Right atrium auricular region (tissue), 2 donors: ENCODE measurements around the gene GK. TPM values are rescaled to one million over a fixed set of nuclear protein-coding genes. Genes with fewer than 3 reads are reported as not detected.
A peak's percentile ranks its signal among the peaks of the same experiment; 100 is the strongest.

ENCODE experiments used
- DNase-seq: peaks from one replicate; pipeline ENCODE4 v3.0.0-alpha.2; 2019; ENCODE audit warnings: low spot score
- H3K27ac ChIP-seq, 2 donors: fragments of 200-600 bp; sonication (generic); 1 replicate in 1 of 2; 2 replicates in 1 of 2; pipeline ENCODE4 v1.5.1; 2016 to 2019
- H3K27me3 ChIP-seq, 2 donors: fragments of 200-600 bp; sonication (generic); one replicate each; pipeline versions ENCODE4 v1.5.1 to v1.6.0; 2017 to 2019
- H3K36me3 ChIP-seq: fragments of 200-600 bp; sonication (generic); one replicate; pipeline ENCODE4 v1.5.1; 2016
- H3K4me1 ChIP-seq, 2 donors: fragments of 200-600 bp; sonication (generic); one replicate each; pipeline versions ENCODE4 v1.5.1 to v1.6.0; 2017 to 2019
- H3K4me3 ChIP-seq, 2 donors: fragments of 200-600 bp; sonication (generic); 1 replicate in 1 of 2; 2 replicates in 1 of 2; pipeline ENCODE4 v1.5.1; 2017 to 2019; ENCODE audit warnings: mild to moderate bottlenecking in 1 of 2, moderate library complexity in 1 of 2
- H3K9me3 ChIP-seq, 2 donors: fragments of 200-600 bp; sonication (generic); one replicate each; pipeline ENCODE4 v1.5.1; 2019
- CTCF ChIP-seq, 2 donors: fragments of 200-600 bp; sonication (generic); IDR thresholded peaks; one replicate each; pipeline ENCODE4 v1.5.1; 2019; ENCODE audit warnings: antibody characterized with exemption in 2 of 2
- total RNA-seq, 2 donors: library from RNA; depleted of rRNA; stranded (reverse); fragments of >200 nt; gene quantifications; one replicate each; pipeline ENCODE4 v1.1.0, GENCODE V29; 2016

The GK gene
- total RNA-seq: 1 to 10 TPM; 1.8 to 5.7 TPM

- Histone ChIP-seq H3K4me3 (peak within 1 kb of the TSS; percentile 62 to 67), H3K27me3 (no peaks in the 10 kb centered on the region), H3K36me3 (no peaks in the 10 kb centered on the region), H3K4me1 (no peaks in the 10 kb centered on the region), H3K27ac (peak within 1 kb of the TSS; percentile 52 to 84), H3K9me3 (no peaks in the 10 kb centered on the region)
- no peak for TF ChIP-seq CTCF (IDR thresholded peaks at IDR 0.05)
- DNase-seq: no peak
Observed at GRCh38 chrX:30653415-30654131, at the start of gene GK. Gene GK, plus strand, starts transcription at chrX:30653423. Its CDS starts 115 bp downstream, at chrX:30653538.

GRCh38 chrX:30607155-30607554, 46.1 kb upstream of the GK start:
- H3K36me3 ChIP-seq: no peaks in the 10 kb centered on the region

DNA sequence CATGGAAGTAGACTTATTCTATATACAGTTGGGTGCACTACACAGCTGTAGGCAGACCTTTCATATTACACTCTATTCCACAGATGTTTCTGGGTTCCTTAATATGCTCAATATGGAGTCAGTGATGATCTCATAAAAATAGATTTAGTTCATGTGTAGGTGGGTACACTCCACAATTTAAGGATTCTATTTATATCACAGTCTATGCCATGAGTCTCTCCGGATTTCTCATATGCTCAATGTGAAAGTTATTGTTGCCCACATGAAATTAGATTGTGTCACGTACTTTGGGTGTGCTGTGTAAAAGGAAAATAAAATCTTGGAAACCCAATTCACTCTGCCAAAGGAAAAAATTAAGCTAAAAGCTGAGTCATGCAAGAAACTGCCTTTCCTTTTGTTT, 43.2 kb upstream of the GK start:
- Histone ChIP-seq H3K4me1 (no peaks in the 10 kb centered on the region), H3K27ac (no peak overlapping the region), H3K4me3 (no peak overlapping the region), H3K9me3 (no peaks in the 10 kb centered on the region), H3K27me3 (no peaks in the 10 kb centered on the region), H3K36me3 (no peaks in the 10 kb centered on the region)
- TF ChIP-seq CTCF (IDR thresholded peaks at IDR 0.05): no peak
- DNase-seq: no peak

More at GRCh38 chrX:30607155-30607554, 46.1 kb upstream of the GK start:
- TF ChIP-seq CTCF (IDR thresholded peaks at IDR 0.05): no peak
- Histone ChIP-seq H3K4me1 (no peaks in the 10 kb centered on the region), H3K4me3 (no peak overlapping the region), H3K9me3 (no peaks in the 10 kb centered on the region), H3K27ac (no peak overlapping the region), H3K27me3 (no peaks in the 10 kb centered on the region)
- DNase-seq: no peak

DNA sequence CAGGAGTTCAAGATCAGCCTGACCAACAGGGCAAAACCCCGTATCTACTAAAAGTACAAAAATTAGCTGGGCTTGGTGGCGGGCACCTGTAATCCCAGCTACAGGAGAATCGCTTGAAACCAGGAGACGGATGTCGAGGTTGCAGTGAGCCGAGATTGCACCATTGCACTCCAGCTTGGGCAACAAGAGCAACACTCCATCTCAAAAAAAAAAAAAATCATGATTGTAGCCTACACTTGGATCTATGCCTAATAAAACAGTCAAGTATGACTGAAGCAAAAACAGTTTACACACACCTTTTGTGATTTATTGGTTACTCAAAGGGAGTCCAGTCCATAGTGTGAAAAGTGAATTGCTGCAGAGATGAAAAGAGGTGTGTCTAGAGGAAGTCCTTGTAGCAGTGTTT, 41.0 kb upstream of the GK start:
- H3K9me3 ChIP-seq: peaks cover 4 to 11% of the 10 kb centered on the region in 2 donors
- no peak overlapping the region for H3K4me3 ChIP-seq
- H3K36me3 ChIP-seq: no peaks in the 10 kb centered on the region
- no peaks in the 10 kb centered on the region for H3K27me3 ChIP-seq
- DNase-seq: no peak
- TF ChIP-seq CTCF (IDR thresholded peaks at IDR 0.05): no peak
- no peaks in the 10 kb centered on the region for H3K4me1 ChIP-seq
- H3K27ac ChIP-seq: no peak overlapping the region

DNA sequence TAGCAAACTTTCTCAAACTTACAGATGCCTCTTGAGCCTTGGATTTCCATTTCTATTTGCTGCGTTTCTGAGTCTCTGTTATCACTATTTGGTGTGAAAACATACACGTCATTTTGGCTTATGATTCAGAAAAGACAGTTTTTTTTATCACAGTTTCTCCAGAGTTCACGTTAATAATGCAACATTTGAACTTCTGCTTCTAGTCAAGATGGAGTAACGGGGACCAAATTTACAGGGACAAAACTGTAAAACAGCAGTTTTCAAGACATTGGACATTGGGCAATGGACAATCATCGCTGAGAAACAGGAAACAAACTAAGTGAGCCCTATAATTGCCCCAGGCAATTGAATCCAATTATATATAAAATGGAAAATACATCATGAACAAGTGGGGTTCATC, 39.5 kb upstream of the GK start:
- no peak for TF ChIP-seq CTCF (IDR thresholded peaks at IDR 0.05)
- Histone ChIP-seq H3K4me3 (no peak overlapping the region), H3K27me3 (no peaks in the 10 kb centered on the region), H3K27ac (no peak overlapping the region), H3K9me3 (peaks cover 4 to 11% of the 10 kb centered on the region in 2 donors), H3K36me3 (no peaks in the 10 kb centered on the region), H3K4me1 (no peaks in the 10 kb centered on the region)
- no peak for DNase-seq

DNA sequence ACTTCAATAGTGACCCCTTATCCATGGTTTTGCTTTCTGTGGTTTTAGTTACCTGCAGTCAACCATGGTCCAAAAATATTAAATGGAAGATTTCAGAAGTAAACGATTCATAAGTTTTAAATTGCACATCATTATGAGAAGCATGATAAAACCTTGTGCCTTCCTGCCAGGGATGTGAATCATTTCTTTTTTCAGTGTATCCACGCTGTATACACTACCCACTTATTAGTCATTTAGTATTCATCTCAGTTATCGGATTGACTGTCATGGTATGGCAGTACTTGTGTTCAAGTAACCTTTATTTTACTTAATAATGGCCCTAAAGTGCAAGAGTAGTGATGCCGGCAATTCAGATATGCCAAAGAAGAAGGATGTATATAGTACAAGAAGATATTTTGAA, 38.0 kb upstream of the GK start:
- no peak overlapping the region for H3K27ac ChIP-seq
- H3K4me1 ChIP-seq: no peaks in the 10 kb centered on the region
- H3K36me3 ChIP-seq: no peaks in the 10 kb centered on the region
- H3K9me3 ChIP-seq: peaks cover 4 to 11% of the 10 kb centered on the region in 2 donors
- no peak for DNase-seq
- TF ChIP-seq CTCF (IDR thresholded peaks at IDR 0.05): no peak
- no peak overlapping the region for H3K4me3 ChIP-seq
- no peaks in the 10 kb centered on the region for H3K27me3 ChIP-seq
